Activated T-cell treated with anti-CD3 and anti-CD28 coated beads, Interleukin-2, amount 50 U/mL, for 48 hours (primary cell): Measurements from ENCODE around the gene PPP4R4.
"Not testable (repeated sequence)": the region's sequence is repeated elsewhere in the genome, so short reads cannot be mapped to it uniquely, and the experiment has no call there.

ENCODE experiments used
- DNase-seq, 2 experiments: peaks; one replicate each; pipeline ENCODE4 v3.0.0-alpha.2; 2020

Gene PPP4R4

DNA sequence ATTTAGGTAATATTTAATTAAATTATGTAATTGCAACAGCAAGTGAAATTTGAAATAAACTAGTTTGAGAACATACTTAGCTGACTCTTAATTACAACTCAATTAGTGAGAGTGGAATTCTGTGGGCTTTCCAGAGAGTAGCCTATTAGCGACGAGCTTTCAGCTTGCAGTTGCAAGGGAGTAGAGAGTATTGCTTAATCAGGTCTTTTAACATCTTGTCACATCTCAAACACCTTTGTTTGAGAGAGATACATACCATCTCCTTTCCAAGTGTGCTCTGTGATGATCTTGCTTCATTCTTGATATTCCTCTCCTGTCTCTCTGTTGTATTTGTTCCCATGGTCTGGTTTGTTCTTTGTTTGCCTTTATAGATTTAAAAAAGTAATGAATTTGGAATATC lies 7.7 kb downstream of the PPP4R4 start:
- DNase-seq: no peak

DNA sequence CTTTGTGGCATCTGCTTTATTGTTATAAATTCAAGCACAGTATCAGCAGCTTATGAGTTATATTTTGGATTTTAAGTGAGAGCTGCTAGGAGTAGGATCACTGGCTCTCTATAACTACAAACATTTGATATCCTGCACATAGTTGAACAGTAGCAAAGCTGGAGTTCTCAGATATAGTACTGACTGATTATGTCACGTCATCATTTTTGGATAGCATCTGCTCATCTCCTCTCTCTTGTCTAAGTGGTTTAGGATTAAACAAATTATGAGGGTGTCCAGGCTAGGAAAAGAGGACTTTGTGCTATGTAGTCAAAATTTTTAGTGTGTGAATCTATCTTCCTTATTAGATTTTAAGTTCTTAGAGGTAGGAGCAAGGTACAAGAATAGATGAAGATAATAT lies 18.4 kb downstream of the PPP4R4 start:
- DNase-seq: no peak

DNA sequence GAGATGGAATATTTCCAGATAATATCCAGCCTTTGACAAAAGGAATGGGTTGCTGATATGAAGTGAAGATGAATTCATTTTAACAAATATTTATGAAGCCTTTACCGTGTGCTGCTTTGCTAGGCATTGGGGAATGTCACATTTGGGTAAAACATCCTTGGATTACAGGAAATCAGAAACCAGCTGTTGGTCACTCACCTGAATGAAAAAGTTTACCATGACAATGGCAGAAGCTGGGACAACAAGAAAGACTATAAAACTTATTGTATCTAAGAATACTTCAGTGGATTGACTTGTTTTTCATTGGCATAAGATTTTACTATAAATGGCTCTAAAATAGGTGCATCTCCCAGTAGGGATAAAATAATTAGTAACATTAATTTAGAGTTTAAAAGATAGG lies 19.7 kb downstream of the PPP4R4 start:
- no peak for DNase-seq

DNA sequence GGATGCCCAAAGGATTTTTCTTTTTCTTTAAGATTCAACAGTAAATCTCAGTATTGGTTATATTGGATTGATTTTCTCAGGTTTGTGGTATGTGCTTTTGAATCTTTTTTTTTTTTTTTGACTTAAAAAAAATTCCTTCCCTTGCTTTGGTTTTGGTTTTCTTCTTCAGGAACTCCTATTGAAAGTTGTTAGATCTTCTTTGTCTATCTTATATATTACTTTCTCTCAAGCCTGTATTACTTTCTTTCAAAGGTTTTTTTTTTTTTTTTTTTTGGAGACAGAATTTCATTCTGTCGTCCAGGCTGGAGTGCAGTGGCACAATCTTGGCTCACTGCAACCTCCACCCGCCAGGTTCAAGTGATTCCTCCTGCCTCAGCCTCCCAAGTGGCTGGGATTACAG lies 21.9 kb downstream of the PPP4R4 start:
- DNase-seq: no peak

DNA sequence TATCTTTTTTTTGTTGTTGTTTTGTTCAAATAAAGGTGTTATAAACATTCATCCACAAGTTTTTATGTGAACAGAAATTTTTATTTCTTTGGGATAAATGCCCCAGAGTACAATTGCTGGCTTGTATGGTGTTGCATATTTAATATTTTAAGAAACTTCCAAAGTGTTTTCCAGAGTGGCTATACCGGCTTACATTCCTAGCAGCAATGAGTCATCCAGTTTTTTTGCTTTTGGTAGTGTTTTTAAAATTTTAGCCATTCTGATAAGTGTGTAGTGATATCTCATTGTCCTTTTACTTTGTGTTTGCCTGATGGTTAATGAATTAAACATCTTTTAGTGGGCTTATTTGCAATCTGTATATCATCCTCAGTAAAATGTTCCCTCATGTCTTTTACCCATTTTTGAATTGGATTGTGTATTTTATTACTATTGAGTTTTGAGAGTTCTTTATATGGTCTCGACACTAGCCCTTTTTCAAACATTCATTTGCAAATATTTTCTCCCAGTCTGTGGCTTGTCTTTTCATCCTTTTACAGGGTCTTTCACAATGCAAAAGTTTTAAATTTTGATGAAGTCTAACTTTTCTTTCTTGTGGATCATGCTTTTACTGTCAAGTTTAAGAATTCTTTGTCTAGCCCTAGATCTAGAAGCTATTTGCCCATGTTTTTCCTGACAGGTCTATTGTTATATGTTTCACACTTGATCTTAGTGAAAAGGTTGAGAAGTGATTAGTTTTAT lies 29.5 kb downstream of the PPP4R4 start:
- no peak for DNase-seq

DNA sequence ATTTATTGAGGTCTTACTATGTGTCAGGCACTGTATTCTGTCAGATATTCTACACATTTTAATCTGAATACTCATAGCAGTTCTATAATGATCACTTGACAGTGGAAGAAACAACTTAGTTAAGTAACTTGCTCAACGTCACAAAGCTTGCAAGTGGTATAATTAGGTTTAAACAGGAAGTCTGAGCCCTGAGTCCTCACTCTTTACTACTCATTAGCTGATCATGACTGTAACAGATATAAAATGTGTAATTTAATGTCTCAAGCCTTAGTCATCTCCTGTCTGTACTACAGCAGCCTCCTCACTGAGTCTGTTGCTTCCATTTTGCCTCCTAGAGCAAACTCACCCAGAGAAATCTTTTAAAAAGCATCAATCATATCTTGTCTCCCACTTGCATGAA lies 38.9 kb downstream of the PPP4R4 start:
- DNase-seq: no peak

DNA sequence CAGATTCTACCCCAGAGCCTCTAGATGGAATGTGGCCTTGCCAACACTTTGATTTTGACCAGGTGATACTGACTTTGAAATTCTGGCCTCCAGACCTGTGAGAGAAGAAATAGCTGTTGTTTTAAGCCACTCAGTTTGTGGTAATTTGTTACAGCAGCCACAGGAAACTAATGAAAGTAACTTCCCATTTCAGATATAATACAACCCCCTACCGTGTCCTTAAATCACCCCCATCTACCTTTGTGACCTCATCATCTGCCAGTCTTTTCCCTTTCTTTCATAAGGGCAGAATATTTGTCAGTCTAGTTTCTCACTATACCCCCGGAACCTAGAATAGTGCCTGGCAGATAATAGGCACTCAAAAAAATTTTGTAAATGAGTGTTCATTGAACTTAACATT lies 39.6 kb downstream of the PPP4R4 start:
- DNase-seq: no peak

DNA sequence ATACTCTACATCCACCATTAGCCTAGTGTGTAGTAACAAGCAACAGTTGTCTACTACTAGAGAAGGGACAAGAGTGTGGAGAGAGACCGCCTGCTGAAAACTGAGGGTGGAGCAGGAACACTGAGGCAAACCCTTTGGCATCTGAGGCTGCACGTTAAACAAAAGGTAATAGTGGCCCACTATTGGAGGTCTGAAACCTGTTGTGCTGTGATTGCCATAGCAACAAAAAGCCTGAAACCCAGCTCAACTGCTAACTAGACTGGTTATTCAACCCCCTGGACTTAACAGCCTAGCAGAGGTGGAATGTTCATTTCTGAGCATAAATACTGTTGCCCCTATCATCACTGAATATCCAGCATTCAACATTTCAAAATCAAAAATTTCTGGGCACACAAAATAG lies 43.0 kb downstream of the PPP4R4 start:
- DNase-seq: no peak

DNA sequence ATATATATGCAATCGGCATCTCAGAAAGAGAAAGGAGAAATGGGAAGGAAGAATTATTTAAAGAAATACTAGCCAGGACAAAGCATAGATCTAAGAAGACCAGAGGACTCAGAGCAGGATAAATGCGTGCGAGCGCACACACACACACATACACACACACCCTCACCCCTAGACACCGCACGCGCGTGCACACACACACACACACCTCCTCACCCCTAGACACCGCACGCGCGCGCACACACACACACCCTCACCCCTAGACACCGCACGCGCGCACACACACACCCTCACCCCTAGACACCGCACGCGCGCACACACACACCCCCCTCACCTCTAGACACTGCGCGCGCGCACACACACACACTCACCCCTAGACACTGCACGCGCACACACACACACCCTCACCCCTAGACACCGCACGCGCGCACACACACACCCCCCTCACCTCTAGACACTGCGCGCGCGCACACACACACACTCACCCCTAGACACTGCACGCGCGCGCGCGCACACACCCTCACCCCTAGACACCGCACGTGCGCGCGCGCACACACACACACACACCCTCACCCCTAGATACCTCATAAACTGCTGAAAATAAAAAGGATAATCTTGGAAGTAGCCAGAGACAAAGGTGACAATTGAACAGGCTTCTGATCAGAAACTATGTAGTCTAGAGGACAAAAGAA lies 44.2 kb downstream of the PPP4R4 start:
- not testable (repeated sequence) for DNase-seq

DNA sequence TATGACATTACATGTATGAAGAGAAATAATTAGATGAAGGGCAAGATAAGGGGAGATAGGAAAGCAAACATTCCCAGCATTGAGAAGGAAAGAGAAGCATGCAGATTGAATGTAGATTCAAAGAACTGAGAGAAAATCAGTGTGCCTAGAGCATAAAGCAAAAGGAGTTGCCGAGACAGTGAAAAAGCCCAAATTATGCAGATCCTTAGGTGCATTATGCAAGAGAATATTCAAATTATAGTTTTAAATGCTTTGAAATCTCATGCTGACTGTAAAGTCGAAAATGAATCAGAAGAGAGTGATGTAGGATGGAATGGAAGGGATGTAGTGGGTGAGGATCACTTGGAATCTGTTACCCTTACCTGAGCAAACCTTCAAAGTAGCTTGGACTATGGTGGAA lies 49.9 kb downstream of the PPP4R4 start:
- DNase-seq: no peak

DNA sequence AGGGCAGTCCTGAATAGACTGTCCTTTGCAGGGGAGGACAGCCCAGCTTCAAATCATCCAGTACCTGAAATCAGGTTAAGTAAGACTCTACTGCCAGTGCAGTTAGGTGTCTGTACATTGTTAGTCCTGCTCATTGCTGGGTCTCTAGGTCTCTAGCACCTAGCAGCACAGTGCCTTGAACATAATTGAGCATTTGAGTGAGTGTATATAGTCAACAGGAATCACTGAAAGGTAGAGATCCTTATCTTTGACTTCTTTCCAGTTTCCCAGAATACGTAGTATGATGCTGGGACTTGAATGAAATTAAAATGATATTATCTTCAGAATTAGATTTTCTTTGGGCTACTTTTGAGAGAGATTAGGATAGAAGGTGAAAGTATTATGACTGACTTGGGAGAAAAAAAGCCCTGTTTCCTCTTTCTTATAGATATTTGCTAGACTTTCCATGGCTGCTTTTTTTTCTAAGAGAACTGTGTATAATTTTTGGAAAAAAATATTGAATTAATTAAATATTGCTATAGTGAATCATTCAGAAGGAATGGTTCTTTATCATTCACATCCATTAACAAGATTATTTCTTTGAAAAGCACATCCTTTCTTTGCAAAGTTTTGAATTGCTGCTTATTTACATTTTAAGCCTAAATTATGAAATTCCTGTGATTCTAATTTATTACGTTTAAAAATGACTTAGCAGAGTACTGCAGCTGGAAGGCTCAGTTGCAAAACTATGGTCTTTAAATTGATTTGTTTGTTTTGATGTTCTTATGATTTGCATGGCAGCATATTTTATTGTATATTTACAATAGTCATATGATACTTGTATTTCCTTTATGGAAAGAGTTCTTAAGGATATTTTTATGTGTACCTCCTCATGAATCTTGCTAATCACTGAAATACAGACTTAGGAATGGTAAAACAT lies 51.6 kb downstream of the PPP4R4 start:
- DNase-seq: no peak

DNA sequence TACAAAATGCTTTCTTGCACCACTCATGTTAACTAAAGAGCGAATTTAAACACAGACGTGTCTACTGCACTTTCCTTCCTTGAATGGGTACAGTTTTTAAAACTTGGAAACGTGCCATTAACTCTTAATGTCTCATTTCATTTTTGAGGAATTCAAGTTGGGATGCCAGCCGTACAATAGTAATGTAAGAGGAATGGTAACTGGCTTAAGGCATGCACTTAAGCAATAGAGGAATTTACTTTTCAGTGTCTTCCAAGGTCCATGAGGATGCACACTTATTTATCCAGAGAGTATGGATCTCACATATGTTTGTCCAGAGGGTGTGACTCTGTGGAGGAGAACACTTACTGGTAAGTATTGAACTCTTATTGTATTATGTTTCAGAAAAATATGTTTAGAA lies 52.9 kb downstream of the PPP4R4 start:
- DNase-seq: no peak

DNA sequence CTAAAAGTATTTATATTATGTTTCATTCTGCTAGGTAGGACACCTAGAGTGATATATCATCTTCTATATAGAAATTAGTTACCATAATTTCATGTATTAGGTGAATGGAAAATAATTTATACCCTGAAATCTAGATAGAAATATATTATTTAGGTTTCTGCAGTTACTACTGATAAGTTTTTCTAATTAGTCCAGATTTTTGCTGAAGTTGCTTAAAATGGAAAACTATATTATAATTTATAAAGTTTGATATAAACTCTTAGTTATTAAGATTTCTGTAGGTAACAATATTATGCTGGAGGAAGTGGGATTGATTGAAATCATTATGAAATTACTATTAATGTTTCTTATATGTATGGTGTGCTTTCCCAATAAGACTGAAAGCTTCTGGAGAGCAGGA lies 62.9 kb downstream of the PPP4R4 start:
- no peak for DNase-seq

DNA sequence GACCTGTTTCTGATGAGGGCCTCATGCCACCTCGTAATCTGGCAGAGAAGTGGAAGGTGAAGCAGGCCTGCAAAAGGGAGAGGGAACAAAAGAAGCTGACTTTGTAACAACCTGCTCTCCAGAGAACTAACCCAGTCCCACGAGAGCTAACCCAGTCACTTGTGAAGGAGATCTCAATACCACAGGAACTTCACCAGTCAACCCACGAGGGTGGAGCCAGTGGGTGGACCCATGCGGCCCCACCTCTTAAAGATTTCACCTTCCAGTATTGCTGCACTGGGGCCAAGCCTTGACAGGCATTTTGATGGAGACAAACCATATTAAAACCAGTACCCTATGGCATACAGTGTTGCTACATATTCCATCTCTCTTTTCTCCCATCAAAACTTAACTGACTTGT lies 63.9 kb downstream of the PPP4R4 start:
- no peak for DNase-seq

DNA sequence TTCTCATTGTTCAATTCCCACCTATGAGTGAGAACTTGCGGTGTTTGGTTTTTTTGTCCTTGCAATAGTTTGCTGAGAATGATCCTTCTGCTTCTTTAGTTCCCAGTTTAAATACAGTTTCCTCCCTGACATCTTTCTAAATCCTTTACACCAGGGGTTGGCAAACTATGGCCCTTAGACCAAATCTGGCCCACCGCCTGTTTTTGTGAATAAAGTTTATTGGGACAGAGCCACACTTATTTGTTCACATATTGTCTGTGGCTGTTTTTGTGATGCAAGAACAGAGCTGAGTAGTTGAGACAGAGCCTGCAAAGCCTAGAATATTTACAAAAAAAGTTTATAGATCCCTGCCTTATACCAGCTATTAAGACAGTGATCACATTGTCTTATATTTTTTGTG lies 65.3 kb downstream of the PPP4R4 start:
- no peak for DNase-seq

DNA sequence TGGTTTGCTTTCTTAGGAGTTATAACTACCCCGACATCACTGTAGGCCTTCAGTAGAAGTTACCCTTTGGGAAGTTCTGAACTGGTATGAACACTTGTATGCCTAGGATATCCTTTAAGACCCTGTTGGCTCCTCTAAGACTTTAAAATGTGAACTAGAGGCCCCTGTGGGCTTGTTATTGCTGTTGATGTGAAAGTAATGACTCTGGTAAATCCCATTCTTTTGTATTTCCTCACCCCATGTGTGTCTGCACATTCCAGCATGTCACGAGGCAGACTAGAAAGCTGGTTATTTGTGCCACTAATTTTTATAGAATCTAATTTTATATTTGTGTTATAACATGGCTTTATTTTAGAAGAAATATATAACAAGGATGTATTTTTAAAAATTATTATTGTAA lies 70.1 kb downstream of the PPP4R4 start:
- no peak for DNase-seq

DNA sequence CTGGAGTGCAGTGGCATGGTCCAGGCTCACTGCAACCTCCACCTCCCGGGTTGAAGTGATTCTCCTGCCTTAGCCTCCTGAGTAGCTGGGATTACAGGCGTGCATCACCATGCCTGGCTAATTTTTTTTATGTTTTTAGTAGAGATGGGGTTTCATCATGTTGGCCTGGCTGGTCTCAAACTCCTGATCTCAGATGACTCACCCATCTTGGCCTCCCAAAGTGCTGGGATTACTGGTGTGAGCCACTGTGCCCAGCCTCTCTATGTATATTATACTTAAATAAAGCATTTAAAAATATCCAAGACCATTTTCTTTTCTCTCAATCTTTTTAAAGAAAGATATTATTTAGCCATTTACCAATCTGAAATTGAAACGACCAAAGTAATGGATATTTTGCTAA lies 90.1 kb downstream of the PPP4R4 start:
- DNase-seq: not testable (repeated sequence)

DNA sequence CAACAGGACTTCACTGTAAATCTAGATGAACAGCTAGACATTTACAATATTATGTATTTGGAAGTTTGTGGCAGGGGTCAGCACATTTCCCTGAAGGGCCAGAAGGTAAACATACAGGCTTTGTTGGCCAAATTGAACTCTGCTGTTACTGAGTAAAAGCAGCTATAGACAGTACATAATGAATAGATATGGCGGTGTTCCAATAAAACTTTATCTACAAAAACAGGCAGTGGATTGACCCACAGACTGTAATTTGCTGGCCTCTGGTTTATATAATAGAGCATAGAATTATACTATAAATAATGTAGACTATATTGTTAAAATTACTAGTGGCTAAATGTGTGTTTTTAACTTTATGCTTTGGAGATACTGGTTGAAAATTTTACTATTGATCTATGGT lies 93.2 kb downstream of the PPP4R4 start:
- no peak for DNase-seq

DNA sequence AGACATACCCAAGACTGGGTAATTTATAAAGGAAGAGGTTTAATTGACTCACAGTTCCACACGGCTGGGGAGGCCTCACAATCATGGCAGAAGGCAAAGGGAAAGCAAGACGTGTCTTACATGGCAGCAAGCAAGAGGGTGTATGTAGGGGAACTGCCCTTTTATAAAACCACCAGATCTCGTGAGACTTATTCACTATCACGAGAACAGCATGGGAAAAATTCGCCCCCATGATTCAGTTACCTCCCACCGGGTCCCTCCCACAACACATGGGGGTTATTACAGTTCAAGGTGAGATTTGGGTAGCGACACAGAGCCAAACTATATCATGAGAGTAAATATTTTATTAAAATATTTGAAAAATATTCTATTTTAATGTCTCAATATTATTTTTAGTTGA lies 94.5 kb downstream of the PPP4R4 start:
- not testable (repeated sequence) for DNase-seq

DNA sequence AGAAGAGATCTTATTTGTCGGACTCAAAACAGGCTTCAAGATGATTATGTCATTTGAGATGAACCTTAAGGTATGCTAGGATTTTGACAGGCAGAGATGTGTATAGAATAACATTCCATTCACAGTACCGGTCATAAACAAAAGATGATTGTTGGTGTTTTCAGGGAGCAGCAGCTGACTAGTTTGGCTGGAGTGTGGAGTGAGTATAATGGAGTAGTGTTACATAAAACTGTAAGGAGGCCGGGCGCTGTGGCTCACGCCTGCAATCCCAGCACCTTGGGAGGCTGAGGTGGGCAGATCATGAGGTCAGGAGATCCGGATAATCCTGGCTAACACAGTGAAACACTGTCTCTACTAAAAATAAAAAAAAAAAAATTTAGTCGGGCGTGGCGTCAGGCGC lies 95.0 kb downstream of the PPP4R4 start:
- no peak for DNase-seq

DNA sequence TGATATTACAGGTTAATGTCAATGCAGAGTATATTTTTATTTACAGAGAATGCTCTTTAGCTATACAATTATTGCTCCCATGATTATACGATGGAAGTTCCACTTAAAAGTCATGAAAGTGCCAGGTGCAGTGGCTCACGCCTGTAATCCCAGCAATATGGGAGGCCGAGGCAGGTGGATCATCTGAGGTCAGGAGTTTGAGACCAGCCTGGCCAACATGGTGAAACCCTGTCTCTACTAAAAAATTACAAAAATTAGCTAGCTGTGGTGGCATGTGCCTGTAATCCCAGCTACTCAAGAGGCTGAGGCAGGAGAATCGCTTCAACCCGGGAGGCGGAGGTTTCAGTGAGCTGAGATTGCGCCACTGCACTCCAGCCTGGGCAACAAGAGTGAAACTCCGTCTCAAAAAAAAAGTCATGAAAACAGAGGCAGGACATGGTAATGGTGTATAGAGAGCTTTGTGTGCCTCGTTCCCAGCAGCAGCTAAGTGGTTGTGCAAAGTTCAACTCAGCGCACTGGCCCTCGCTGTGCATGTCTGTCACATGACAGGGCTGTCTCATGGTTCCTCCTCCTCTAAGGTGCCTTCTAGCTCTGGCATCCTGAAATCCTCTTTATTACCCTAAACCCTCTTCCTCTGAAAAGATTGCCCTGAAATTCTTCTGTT lies 102.9 kb downstream of the PPP4R4 start:
- DNase-seq: not testable (repeated sequence)

DNA sequence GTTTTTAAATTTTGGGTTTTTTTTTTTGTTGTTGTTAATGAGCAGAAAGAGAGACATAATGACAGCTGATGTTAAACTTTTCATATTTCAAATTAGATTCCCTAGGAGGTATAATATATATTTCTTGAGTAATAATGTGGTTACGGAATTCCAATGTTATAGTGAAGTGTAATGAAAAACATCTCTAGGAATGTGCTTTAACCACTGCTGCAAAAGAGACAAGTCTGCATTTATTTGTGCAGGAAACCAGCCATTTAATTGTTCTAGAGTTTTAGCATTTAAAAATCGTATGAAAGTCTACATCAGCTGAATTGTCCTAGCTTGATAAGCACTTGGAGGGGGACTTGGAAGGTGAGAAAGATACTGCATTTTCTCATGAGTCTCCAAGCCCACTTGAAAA lies 104.6 kb downstream of the PPP4R4 start:
- DNase-seq: no peak
